Endometrial microvascular endothelial cells (primary cell): ENCODE measurements around the gene ZNF792. TPM values are rescaled to one million over a fixed set of nuclear protein-coding genes. Genes with fewer than 3 reads are reported as not detected.
"Not testable (repeated sequence)": the region's sequence is repeated elsewhere in the genome, so short reads cannot be mapped to it uniquely, and the experiment has no call there.

ENCODE experiments used
- in situ Hi-C: cut with HindIII; loops from 2 replicates; pipeline ENCODE4 v1.10.0; 2017; ENCODE audit warnings: low sequenced_read_pairs, low pct_unique_long_range_greater_than_20kb; ENCODE audit errors: inconsistent ontology term
- total RNA-seq: library from RNA; depleted of rRNA; stranded (reverse); fragments of >200 nt; gene quantifications from one replicate; pipeline ENCODE4 v1.2.3, GENCODE V29; 2015; ENCODE audit errors: inconsistent ontology term

ZNF792 gene
- total RNA-seq, 1 donor from 2014 or later = 15.1 TPM

GRCh38 chr19:34999498-35000337, 35.7 kb upstream of the ZNF792 start, which contains the start of gene GRAMD1A:
Gene GRAMD1A (plus strand): TSS chr19:35000323. CDS start chr19:35000479, 156 bp downstream.
- in situ Hi-C loops = no loop called here

DNA sequence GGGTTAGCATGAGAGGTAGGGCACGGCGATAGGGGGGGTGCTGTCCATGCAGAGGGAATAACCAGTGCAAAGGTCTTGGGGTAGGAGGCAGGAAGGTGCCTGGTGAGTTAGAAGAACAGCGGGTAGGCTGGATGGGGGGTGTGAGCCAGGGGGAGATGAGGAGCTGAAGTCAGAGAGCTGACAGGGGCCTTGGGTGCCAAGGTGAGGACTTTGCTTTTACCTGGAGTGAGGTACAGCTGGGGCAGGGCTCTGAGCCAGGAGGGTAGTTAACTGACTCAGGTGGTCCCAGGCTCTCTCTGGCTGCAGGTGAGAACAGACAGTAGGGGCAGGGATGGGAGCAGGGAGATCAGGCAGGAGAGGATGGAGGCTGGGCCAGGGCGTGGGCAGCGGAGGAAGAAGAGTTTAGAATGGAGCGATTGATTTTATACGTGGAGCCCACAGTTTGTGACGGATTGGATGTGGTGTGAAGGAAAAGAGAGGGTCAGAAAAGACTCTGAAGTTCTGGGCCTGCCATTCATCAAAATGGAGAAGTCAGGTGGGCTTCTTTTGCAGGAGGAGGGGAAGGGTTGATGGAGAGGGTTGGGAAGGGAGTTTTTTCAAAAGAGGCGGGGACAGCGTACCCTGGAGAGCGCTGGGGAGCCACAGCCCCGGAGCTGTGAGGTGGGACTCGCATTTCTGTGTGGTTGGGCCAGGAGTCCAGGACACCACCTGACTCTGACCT, 34.9 kb upstream of the ZNF792 start:
- in situ Hi-C loops = no loop called here

GRCh38 chr19:34998224-34998623, 34.2 kb upstream of the ZNF792 start:
- in situ Hi-C loops = not testable (repeated sequence)

- in situ Hi-C loops = no loop called here
Observed at GRCh38 chr19:34997071-34997617, 33.1 kb upstream of the ZNF792 start.

DNA sequence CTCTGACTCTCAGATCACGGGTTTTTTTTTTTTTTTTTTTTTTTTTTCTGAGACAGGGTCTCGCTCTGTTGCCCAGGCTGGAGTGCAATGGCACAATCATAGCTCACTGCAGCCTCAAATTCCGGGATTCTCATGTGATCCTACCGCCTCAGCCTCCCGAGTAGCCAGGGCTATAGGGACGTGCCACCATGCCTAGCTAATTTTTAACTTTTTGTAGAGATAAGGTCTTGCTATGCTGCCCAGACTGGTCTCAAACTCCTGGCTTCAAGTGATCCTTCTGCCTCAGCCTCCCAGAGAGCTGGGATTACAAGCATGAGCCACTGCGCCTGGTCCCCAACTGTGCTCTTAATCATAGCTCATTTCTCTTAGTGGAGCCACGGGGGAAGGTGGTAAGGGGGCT, 31.5 kb upstream of the ZNF792 start:
- in situ Hi-C loops = no loop called here

DNA sequence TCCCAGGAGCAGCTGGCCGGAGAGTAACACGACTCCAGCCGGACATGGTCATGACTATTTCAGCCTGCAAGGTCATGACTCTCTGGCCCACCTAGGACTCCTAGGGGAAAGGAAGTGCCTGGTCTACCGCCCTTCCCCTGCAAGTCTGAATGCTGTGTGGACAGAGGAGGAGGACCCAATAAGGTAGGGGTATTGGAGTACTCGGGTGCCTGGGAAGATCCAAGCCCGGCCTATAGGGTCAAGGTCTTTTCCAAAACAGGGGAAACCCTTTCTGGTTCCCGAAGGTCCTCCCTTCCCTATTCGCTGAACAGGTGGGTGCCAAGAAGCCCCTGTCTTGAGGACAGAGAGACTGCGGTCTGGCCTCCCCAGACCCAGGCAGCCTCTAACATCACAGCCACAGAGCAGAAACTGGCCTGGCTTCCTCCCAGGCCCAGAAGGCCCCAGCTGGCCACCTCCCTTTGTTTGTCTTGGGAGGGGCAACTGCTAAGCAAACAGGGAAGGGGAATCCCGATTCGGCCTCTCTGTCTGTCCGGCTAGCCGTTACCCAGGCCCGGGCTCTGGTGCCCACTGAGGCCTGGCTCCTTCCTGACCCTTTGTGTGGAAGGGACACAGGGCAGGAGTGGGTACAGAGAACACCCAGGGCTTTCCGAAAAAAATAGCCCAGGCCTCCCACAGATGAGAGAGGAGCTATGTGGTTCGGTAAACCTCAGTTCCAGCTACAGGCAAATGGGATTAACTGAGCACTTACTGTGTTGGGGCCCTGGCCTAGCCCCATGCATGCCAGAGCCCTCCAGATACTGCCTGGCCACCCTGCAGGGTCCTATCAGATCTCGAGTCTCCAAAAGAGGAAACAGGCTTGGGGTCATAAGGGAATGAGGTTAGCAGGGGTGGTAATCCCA, 30.9 kb upstream of the ZNF792 start:
- in situ Hi-C loops = no loop called here

- in situ Hi-C loops = no loop called here
Observed at GRCh38 chr19:34994286-34994642, 30.2 kb upstream of the ZNF792 start.

DNA sequence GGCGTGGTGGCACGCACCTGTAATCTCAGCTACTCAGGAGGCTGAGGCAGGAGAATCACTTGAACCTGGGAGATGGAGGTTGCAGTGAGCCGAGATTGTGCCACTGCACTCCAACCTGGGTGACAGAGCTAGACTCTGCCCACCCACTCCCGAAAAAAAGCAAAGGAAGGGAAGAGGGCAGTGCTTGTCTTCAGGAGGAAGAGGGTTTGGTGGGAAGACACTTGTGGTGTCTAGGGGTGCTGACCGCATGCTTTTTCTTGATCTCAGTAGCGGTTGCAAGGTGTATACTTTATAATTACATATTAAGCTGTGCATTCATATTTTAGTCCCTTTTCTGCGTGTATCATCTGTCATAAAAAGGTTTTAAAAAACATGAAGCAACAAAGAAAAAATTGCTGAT, 28.6 kb upstream of the ZNF792 start:
- in situ Hi-C loops = not testable (repeated sequence)

GRCh38 chr19:34991542-34992333, 27.7 kb upstream of the ZNF792 start:
- in situ Hi-C loops = no loop called here

DNA sequence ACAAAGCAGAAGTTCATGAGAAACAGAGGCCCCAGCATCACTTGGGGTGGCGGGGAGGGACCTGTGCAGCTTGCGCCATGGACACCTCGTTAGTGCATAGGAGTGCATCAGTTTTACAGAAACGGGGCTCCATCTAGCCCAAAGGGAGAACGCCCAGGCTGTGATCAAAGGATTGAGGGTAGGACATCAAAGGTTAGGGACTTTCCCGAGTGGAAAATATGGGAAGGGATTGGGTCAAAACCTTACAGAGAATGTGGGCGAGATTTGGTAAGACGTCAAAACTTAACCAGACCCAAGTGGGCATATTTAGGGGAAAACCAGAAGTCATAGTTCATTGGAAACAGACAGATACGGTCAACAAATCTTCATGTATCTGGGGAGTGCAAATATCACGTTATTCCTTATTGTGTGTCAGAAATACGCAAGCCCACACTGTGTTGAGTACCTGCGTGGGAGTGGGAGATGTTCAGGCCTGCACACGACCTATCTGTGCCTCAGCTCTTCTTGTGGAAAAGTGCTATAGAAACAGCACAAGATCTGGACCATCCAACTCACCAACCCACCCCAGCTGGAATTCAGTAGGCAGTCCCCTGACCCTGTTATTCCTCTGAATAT, 26.7 kb upstream of the ZNF792 start:
- in situ Hi-C loops = no loop called here

DNA sequence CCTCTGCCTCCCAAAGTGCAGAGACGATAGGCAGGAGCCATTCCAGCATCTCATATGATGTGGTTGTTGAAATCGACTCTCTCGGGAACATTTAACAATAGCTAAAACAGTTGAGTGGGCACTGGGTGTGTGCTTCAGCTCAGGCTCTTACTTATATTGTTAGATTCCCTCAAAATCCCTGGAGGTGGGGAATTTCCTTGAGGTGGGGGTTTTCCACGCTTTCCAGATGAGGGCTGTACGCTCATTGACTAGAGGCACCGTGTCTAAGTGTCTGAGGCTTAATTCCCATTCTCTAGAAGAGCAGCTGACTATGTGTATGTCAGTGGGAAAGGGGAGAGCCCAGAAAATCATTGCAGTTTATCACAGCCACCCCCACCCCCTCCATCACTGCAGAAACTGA, 25.3 kb upstream of the ZNF792 start:
- in situ Hi-C loops = no loop called here

- in situ Hi-C loops = no loop called here
Observed at GRCh38 chr19:34988119-34988518, 24.1 kb upstream of the ZNF792 start.

DNA sequence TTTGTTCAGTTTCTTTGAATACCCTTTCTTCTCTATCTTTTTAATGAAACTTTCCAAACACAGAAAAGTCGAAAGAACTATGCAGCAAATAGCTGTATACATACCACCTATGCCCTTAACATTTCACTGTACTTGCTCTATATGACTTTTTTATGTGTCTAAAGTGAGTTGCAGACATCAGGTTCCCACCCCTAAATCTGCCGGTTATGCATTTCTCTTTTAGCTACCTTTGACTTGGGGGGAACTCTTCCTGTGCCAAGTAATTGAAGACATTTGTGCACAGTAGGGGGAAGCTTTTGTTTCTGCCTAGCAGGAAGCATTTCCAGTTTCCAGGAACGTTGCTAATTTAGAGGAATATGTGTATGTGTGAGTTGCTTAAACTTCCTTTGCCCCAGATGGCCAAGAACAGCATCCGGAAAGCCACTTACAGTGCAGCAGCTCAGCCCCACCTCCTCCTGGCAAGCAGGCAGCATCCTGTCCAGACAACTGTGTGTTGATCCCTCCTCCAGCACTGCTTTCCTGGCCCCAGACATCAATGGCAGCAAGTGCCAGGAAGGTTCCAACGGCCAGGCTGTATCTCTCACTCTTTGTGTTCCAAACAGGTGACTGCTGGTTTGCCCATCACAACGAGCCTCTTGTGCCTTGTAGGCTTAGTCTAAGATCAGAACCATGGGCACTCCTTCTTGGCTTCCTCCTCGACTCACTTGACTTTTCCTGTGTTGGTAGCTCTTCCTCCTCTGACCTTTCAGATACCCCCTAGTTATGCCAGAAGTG, 21.4 kb upstream of the ZNF792 start:
- in situ Hi-C loops = no loop called here

DNA sequence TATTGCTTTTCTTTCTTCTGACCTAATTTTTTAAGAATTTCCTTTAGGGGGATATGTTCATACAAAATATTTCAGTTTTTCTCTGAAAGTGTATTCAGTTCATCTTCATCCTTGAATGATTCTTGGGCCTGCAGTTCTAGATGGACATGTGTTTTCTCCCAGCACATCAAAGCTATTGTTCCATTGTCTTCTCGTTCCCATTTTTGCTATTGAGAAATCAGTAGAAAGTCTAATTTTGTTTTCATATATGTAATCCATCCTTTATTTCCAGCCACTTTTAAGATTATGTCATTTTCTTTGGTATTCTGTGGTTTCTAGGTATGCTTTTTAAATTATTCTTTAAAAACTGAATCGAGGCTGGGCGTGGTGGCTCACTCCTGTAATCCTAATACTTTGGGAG, 20.3 kb upstream of the ZNF792 start:
- in situ Hi-C loops = no loop called here

GRCh38 chr19:34983786-34984185, 19.8 kb upstream of the ZNF792 start:
- in situ Hi-C loops = no loop called here

GRCh38 chr19:34982275-34982674, 18.2 kb upstream of the ZNF792 start:
- in situ Hi-C loops = no loop called here
